Trophoblast cell (in vitro differentiated cells and primary cell): ENCODE measurements around the gene SUPT7L. TPM values are rescaled to one million over a fixed set of nuclear protein-coding genes. Genes with fewer than 3 reads are reported as not detected.

Experiments
- DNase-seq, 2 donors: peaks; one replicate each; pipeline ENCODE4 v3.0.0-alpha.2; 2016
- H2AFZ ChIP-seq: 2 replicates; pipeline ENCODE4 v1.6.1; 2013; ENCODE audit warnings: low read length, moderate library complexity, mild to moderate bottlenecking; ENCODE audit not compliant: insufficient read depth, poor library complexity
- H2AK5ac ChIP-seq: 2 replicates; pipeline ENCODE4 v1.6.1; 2013; ENCODE audit warnings: mild to moderate bottlenecking, low read length
- H2BK120ac ChIP-seq: 2 replicates; pipeline ENCODE4 v1.6.1; 2013; ENCODE audit warnings: low read length, mild to moderate bottlenecking, moderate library complexity; ENCODE audit not compliant: insufficient read depth, poor library complexity
- H2BK12ac ChIP-seq: 2 replicates; pipeline ENCODE4 v1.6.1; 2013; ENCODE audit warnings: mild to moderate bottlenecking, low read length, moderate library complexity
- H2BK5ac ChIP-seq: 2 replicates; pipeline ENCODE4 v1.6.1; 2013; ENCODE audit warnings: low read length, low read depth, moderate library complexity, mild to moderate bottlenecking; ENCODE audit not compliant: poor library complexity
- H3K14ac ChIP-seq: 2 replicates; pipeline ENCODE4 v1.6.1; 2013; ENCODE audit warnings: mild to moderate bottlenecking, low read length
- H3K18ac ChIP-seq: 2 replicates; pipeline ENCODE4 v1.6.1; 2013; ENCODE audit warnings: mild to moderate bottlenecking, low read length
- H3K23ac ChIP-seq: 2 replicates; pipeline ENCODE4 v1.6.1; 2013; ENCODE audit warnings: low read length
- H3K27ac ChIP-seq: 2 replicates; pipeline ENCODE4 v1.5.1; 2013; ENCODE audit warnings: low read depth, mild to moderate bottlenecking, inconsistent platforms, low read length, moderate library complexity
- H3K27me3 ChIP-seq: 2 replicates; pipeline ENCODE4 v1.6.1; 2013; ENCODE audit warnings: inconsistent platforms, mild to moderate bottlenecking, low read length, moderate library complexity; ENCODE audit not compliant: insufficient read depth
- H3K36me3 ChIP-seq, 2 experiments: 1 replicate in 1 of 2; 2 replicates in 1 of 2; pipeline ENCODE4 v1.6.1; 2013; ENCODE audit warnings: low read length in 2 of 2, mild to moderate bottlenecking in 2 of 2, moderate library complexity in 1 of 2; ENCODE audit not compliant: insufficient read depth in 2 of 2, control insufficient read depth in 1 of 2
- H3K4ac ChIP-seq: 2 replicates; pipeline ENCODE4 v1.6.1; 2013; ENCODE audit warnings: low read depth, mild to moderate bottlenecking, low read length, moderate library complexity
- H3K4me1 ChIP-seq, 2 experiments: 1 replicate in 1 of 2; 2 replicates in 1 of 2; pipeline ENCODE4 v1.6.1; 2013; ENCODE audit warnings: low read length in 2 of 2, mild to moderate bottlenecking in 2 of 2, moderate library complexity in 1 of 2; ENCODE audit not compliant: insufficient read depth in 2 of 2, control insufficient read depth in 1 of 2
- H3K4me2 ChIP-seq: 2 replicates; pipeline ENCODE4 v1.6.1; 2013; ENCODE audit warnings: inconsistent platforms, mild to moderate bottlenecking, low read length, moderate library complexity
- H3K4me3 ChIP-seq: 2 replicates; pipeline ENCODE4 v1.5.1; 2013; ENCODE audit warnings: mild to moderate bottlenecking, low read depth, low read length, inconsistent platforms
- H3K79me1 ChIP-seq: one replicate; pipeline ENCODE4 v1.6.1; 2013; ENCODE audit warnings: low read length
- H3K79me2 ChIP-seq: 2 replicates; pipeline ENCODE4 v1.6.1; 2013; ENCODE audit warnings: low read length, mild to moderate bottlenecking; ENCODE audit not compliant: control insufficient read depth, insufficient read depth, poor library complexity
- H3K9ac ChIP-seq: 2 replicates; pipeline ENCODE4 v1.6.1; 2013; ENCODE audit warnings: mild to moderate bottlenecking, low read length
- H3K9me3 ChIP-seq: 2 replicates; pipeline ENCODE4 v1.6.1; 2013; ENCODE audit warnings: low read depth, mild to moderate bottlenecking, control low read depth, inconsistent platforms, low read length; ENCODE audit not compliant: insufficient read depth
- H4K12ac ChIP-seq: 2 replicates; pipeline ENCODE4 v1.6.1; 2013; ENCODE audit warnings: low read depth, mild to moderate bottlenecking, low read length, moderate library complexity
- H4K8ac ChIP-seq: 2 replicates; pipeline ENCODE4 v1.6.1; 2013; ENCODE audit warnings: low read depth, mild to moderate bottlenecking, low read length, moderate library complexity
- H4K91ac ChIP-seq: one replicate; pipeline ENCODE4 v1.6.1; 2013; ENCODE audit warnings: low read depth, mild to moderate bottlenecking, low read length, moderate library complexity
- WGBS: extraction: QIAGEN DNeasy Blood & Tissue Kit; methylation state at CpG from one replicate; pipeline ENCODE4 v1.1.7; 2013; ENCODE audit warnings: missing lambda C conversion rate; ENCODE audit not compliant: insufficient read length, insufficient coverage; ENCODE audit errors: extremely low coverage; 5-methylcytosine and 5-hydroxymethylcytosine counted together
- polyA plus RNA-seq: library from polyadenylated mRNA; stranded (reverse); fragments of 200-250 nt; gene quantifications from 2 replicates; pipeline ENCODE4 v1.2.3, GENCODE V29; 2013

Gene SUPT7L, protein sequence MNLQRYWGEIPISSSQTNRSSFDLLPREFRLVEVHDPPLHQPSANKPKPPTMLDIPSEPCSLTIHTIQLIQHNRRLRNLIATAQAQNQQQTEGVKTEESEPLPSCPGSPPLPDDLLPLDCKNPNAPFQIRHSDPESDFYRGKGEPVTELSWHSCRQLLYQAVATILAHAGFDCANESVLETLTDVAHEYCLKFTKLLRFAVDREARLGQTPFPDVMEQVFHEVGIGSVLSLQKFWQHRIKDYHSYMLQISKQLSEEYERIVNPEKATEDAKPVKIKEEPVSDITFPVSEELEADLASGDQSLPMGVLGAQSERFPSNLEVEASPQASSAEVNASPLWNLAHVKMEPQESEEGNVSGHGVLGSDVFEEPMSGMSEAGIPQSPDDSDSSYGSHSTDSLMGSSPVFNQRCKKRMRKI
- polyA plus RNA-seq: 28.1 and 28.7 TPM in 2 replicates

DNA sequence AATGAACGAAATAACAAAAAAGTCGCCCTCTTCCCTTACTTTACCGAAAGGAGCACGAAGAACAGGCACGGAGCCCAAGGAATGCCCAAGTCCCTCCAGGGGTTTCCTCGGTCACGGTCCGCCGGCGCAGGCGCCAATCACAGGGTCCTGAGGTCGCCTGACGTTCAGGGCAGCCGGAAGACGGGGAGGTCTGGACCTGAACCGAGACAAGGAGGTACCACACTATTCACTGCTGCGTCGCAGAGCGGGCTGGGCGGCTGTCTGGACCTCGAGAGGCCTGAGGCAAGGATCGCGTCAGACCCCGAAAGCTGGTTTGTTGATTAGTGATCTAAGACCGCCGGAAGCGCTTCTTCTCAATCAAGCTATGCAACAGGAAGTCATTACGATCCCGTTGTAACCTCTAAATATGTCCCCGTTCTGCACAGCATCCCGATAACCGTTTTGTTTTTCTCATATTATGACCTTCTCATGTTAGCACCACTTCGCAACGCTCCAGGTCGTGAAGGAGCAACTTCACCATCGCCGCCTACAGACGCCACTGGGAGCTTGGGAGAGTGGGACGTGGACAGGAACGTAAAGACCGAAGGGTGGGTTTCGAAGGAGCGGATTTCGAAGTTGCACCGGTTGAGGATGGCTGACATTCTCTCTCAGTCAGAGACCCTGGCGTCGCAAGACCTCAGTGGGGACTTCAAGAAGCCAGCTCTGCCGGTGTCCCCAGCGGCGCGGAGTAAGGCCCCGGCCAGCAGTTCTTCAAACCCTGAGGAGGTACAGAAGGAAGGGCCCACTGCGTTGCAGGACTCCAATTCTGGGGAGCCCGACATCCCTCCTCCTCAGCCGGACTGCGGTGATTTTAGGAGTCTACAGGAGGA is at the start of gene SUPT7L, which contains the start of gene SLC4A1AP:
Gene SUPT7L (minus strand): TSS at position 330 of the 869 bp plus-strand sequence. CDS start 1,422 bp downstream, outside the sequence.
Gene SLC4A1AP (plus strand): TSS at position 605 of the 869 bp plus-strand sequence. CDS start 26 bp downstream, at position 631.
- Histone ChIP-seq H3K79me1 (peaks cover 9% of the 10 kb centered on the region), H3K18ac (peak within 1 kb of the TSS; percentile 81), H4K8ac (peak within 1 kb of the TSS; percentile 96), H3K23ac (no peak within 1 kb of the TSS), H4K91ac (peak within 1 kb of the TSS; percentile 73), H2AK5ac (peak within 1 kb of the TSS; percentile 63), H3K9ac (peak within 1 kb of the TSS; percentile 92), H3K4me1 (peaks cover 9 to 14% of the 10 kb centered on the region in 2 experiments), H2BK12ac (no peak within 1 kb of the TSS), H3K4ac (peak within 1 kb of the TSS; percentile 68), H3K27ac (peak within 1 kb of the TSS; percentile 77), H3K9me3 (no peaks in the 10 kb centered on the region), H4K12ac (peak within 1 kb of the TSS; percentile 50), H2AFZ (peak within 1 kb of the TSS; percentile 98), H3K4me2 (peak within 1 kb of the TSS; percentile 95), H3K14ac (peak within 1 kb of the TSS; percentile 89), H2BK120ac (peak within 1 kb of the TSS; percentile 44), H2BK5ac (peak within 1 kb of the TSS; percentile 54), H3K79me2 (peaks cover 12% of the 10 kb centered on the region), H3K27me3 (no peaks in the 10 kb centered on the region), H3K4me3 (peak within 1 kb of the TSS; percentile 87), H3K36me3 (peaks cover 10 to 15% of the 10 kb centered on the region in 2 experiments)
- DNase-seq: peak; percentile 84 to 87
- WGBS: no CpG with 5 or more reads among the region's 56 CpGs

DNA sequence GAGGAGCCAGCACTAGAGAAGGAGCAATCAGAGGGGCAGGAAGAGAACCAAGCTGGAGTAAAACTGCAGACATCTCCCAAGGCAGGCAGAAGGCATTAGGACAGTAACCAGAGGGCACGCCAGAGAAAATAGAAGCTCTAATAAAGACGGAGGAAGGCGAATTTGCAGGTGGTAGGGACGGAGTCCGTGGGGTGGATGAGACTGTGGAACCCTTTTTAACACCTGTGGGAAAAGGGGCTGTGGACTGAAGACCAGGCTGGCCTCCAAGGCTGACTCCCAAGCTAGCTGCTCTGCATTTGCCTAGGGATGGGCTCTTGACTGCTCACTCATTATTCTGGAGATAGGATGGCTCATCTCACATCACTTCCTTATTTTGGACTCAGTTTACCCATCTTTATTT is 49.8 kb upstream of the SUPT7L start:
- Histone ChIP-seq H3K18ac (no peak overlapping the region), H3K14ac (no peak overlapping the region), H4K8ac (no peak overlapping the region), H3K4me3 (no peak overlapping the region), H3K4ac (no peak overlapping the region), H3K9ac (no peak overlapping the region), H3K36me3 (no peaks in the 10 kb centered on the region), H4K91ac (no peak overlapping the region), H2AK5ac (no peak overlapping the region), H3K23ac (no peak overlapping the region), H2BK5ac (no peak overlapping the region), H2BK12ac (no peak overlapping the region), H3K27me3 (no peaks in the 10 kb centered on the region), H2AFZ (no peak overlapping the region), H3K9me3 (no peaks in the 10 kb centered on the region), H3K27ac (no peak overlapping the region), H2BK120ac (no peak overlapping the region), H3K4me2 (no peak overlapping the region), H3K79me2 (peaks cover 2% of the 10 kb centered on the region), H4K12ac (no peak overlapping the region), H3K4me1 (peaks cover 3 to 17% of the 10 kb centered on the region in 2 experiments), H3K79me1 (peaks cover 9% of the 10 kb centered on the region)
- DNase-seq: no peak
- no CpG with 5 or more reads among the region's 5 CpGs for WGBS

DNA sequence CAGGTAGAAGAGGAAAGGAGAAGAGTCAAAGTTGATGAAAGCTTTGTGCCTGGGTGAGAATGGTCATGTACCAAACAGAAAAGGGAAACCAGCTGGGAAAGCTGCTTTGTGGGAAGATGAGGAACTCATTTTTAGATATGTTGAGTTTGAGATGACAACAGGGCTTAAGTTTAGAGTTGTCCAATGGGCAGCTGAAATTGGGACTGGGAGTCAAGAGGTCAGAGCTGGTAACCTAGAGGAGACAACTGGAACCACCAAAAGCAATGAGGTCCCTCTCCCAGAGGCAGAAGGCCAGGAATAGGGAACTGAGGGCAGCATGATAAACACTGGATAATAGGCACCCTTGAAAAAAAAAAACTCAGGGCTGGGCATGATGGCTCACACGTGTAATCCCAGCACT is 49.1 kb upstream of the SUPT7L start:
- H2AFZ ChIP-seq: no peak overlapping the region
- no peaks in the 10 kb centered on the region for H3K27me3 ChIP-seq
- no peak overlapping the region for H2BK120ac ChIP-seq
- H3K4me2 ChIP-seq: no peak overlapping the region
- no peak overlapping the region for H4K12ac ChIP-seq
- H2AK5ac ChIP-seq: no peak overlapping the region
- peaks cover 3 to 17% of the 10 kb centered on the region in 2 experiments for H3K4me1 ChIP-seq
- H3K4ac ChIP-seq: no peak overlapping the region
- no peak overlapping the region for H3K27ac ChIP-seq
- no CpG with 5 or more reads among the region's 1 CpG for WGBS
- H3K79me2 ChIP-seq: peaks cover 2% of the 10 kb centered on the region
- no peak overlapping the region for H3K9ac ChIP-seq
- peaks cover 9% of the 10 kb centered on the region for H3K79me1 ChIP-seq
- H3K18ac ChIP-seq: no peak overlapping the region
- H3K4me3 ChIP-seq: no peak overlapping the region
- H2BK5ac ChIP-seq: no peak overlapping the region
- no peak overlapping the region for H4K8ac ChIP-seq
- H3K14ac ChIP-seq: no peak overlapping the region
- H2BK12ac ChIP-seq: no peak overlapping the region
- DNase-seq: no peak
- no peak overlapping the region for H3K23ac ChIP-seq
- no peaks in the 10 kb centered on the region for H3K9me3 ChIP-seq
- no peaks in the 10 kb centered on the region for H3K36me3 ChIP-seq
- no peak overlapping the region for H4K91ac ChIP-seq

DNA sequence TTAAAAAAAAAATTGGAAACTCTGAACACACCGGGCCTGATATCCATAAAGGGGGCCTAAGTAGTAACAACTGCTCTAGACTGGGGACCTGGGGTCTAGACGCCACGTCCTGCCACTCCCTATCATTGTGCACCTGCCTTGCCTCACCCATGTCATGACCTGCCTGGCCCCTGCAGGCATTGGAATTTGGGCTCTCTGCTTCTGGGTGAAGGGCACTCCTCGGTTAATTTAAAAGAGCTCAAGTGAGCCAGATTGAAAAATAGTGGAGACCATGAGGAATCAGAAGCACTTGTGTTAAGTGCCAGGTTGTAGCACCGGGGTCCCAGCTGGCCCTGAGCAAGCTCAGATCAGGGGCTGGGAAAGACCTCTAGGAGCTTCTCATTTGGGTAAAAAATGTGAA is 48.4 kb upstream of the SUPT7L start:
- Histone ChIP-seq H4K12ac (no peak overlapping the region), H3K18ac (no peak overlapping the region), H3K9ac (no peak overlapping the region), H3K23ac (no peak overlapping the region), H2BK5ac (no peak overlapping the region), H3K4me2 (no peak overlapping the region), H3K14ac (no peak overlapping the region), H3K4me3 (no peak overlapping the region), H4K91ac (no peak overlapping the region), H2AFZ (no peak overlapping the region), H3K4me1 (peaks cover 3 to 17% of the 10 kb centered on the region in 2 experiments), H3K27me3 (no peaks in the 10 kb centered on the region), H3K9me3 (no peaks in the 10 kb centered on the region), H3K79me1 (peaks cover 9% of the 10 kb centered on the region), H2BK12ac (no peak overlapping the region), H3K36me3 (no peaks in the 10 kb centered on the region), H2BK120ac (peak overlapping the region; percentile 31), H3K79me2 (peaks cover 2% of the 10 kb centered on the region), H2AK5ac (no peak overlapping the region), H3K4ac (no peak overlapping the region), H3K27ac (no peak overlapping the region), H4K8ac (no peak overlapping the region)
- DNase-seq: no peak
- WGBS: no CpG with 5 or more reads among the region's 5 CpGs
